DND-41 (cell line): Measurements from ENCODE around the gene PNCK.

Source experiments
- ATAC-seq: fragments of 200-7000 bp; cut with Tn5 transposase; 3 replicates; pipeline ENCODE4 v1.9.1; 2021; ENCODE audit warnings: low read depth; ENCODE audit not compliant: insufficient read depth
- DNase-seq: peaks from one replicate; pipeline ENCODE4 v3.0.0-alpha.2; 2020
- H2AFZ ChIP-seq: 2 replicates; pipeline ENCODE4 v1.6.0; 2012; ENCODE audit warnings: low read depth, low read length
- H3K27ac ChIP-seq: 2 replicates; pipeline ENCODE4 v1.5.1; 2012; ENCODE audit warnings: low read length, inconsistent platforms
- H3K27me3 ChIP-seq: fragments of 200-600 bp; sonication (generic); 2 replicates; pipeline ENCODE4 v1.6.0; 2012; ENCODE audit warnings: low read length, mild to moderate bottlenecking, inconsistent platforms; ENCODE audit not compliant: insufficient read depth, poor library complexity
- H3K36me3 ChIP-seq: 2 replicates; pipeline ENCODE4 v1.5.1; 2012; ENCODE audit warnings: low read length, inconsistent platforms; ENCODE audit not compliant: insufficient read depth
- H3K4me1 ChIP-seq: 2 replicates; pipeline ENCODE4 v1.5.1; 2012; ENCODE audit warnings: mild to moderate bottlenecking, low read length; ENCODE audit not compliant: insufficient read depth
- H3K4me2 ChIP-seq: 2 replicates; pipeline ENCODE4 v1.6.0; 2012; ENCODE audit warnings: mild to moderate bottlenecking, moderate library complexity, low read length, inconsistent platforms; ENCODE audit not compliant: insufficient read depth
- H3K4me3 ChIP-seq, 2 experiments: fragments of 200-600 bp in 1 of 2; shearing (Covaris generic) in 1 of 2; 2 replicates each; pipeline ENCODE4 v1.5.1; 2012 to 2016; ENCODE audit warnings: inconsistent platforms in 2 of 2, low read length in 2 of 2, mild to moderate bottlenecking in 2 of 2, low read depth in 1 of 2, moderate library complexity in 1 of 2
- H3K79me2 ChIP-seq: 2 replicates; pipeline ENCODE4 v1.6.0; 2012; ENCODE audit warnings: low read length, inconsistent platforms; ENCODE audit not compliant: insufficient read depth
- H3K9ac ChIP-seq: 2 replicates; pipeline ENCODE4 v1.6.0; 2012; ENCODE audit warnings: low read depth, mild to moderate bottlenecking, inconsistent platforms, low read length, moderate library complexity
- H3K9me3 ChIP-seq: 2 replicates; pipeline ENCODE4 v1.5.1; 2012; ENCODE audit warnings: low read length, moderate library complexity, mild to moderate bottlenecking, inconsistent platforms; ENCODE audit not compliant: insufficient read depth, severe bottlenecking
- H4K20me1 ChIP-seq: 2 replicates; pipeline ENCODE4 v1.6.0; 2012; ENCODE audit warnings: low read length; ENCODE audit not compliant: insufficient read depth
- CTCF ChIP-seq: IDR thresholded peaks from 2 replicates; pipeline ENCODE4 v1.5.1; 2012; ENCODE audit warnings: borderline replicate concordance, low read length, moderate library complexity, mild to moderate bottlenecking; ENCODE audit not compliant: poor library complexity, severe bottlenecking; ENCODE audit errors: extremely low read depth
- EZH2 ChIP-seq: IDR thresholded peaks from 3 replicates; pipeline ENCODE4 v1.6.1; 2012; ENCODE audit warnings: borderline replicate concordance, low read depth, mild to moderate bottlenecking, moderate library complexity, low read length, inconsistent platforms; ENCODE audit not compliant: severe bottlenecking

Gene PNCK

GRCh38 chrX:153636716-153637115 is 36.9 kb downstream of the PNCK start:
- H3K9me3 ChIP-seq = no peaks in the 10 kb centered on the region
- no peaks in the 10 kb centered on the region for H3K36me3 ChIP-seq
- H3K27me3 ChIP-seq = no peaks in the 10 kb centered on the region
- H4K20me1 ChIP-seq = no peaks in the 10 kb centered on the region
- no peak for TF ChIP-seq CTCF
- TF ChIP-seq EZH2 = no peak
- H2AFZ ChIP-seq = no peak overlapping the region
- H3K4me2 ChIP-seq = no peak overlapping the region
- H3K9ac ChIP-seq = no peak overlapping the region
- ATAC-seq (no peak), DNase-seq (no peak)
- no peak overlapping the region for H3K4me3 ChIP-seq
- H3K4me1 ChIP-seq = no peaks in the 10 kb centered on the region
- no peak overlapping the region for H3K27ac ChIP-seq
- H3K79me2 ChIP-seq = no peaks in the 10 kb centered on the region

GRCh38 chrX:153635788-153636668 is 37.6 kb downstream of the PNCK start:
- Histone ChIP-seq H4K20me1 (no peaks in the 10 kb centered on the region), H3K36me3 (no peaks in the 10 kb centered on the region), H3K9me3 (no peaks in the 10 kb centered on the region), H3K79me2 (no peaks in the 10 kb centered on the region), H3K9ac (no peak overlapping the region), H3K27ac (no peak overlapping the region), H2AFZ (no peak overlapping the region), H3K27me3 (no peaks in the 10 kb centered on the region), H3K4me1 (no peaks in the 10 kb centered on the region), H3K4me2 (no peak overlapping the region), H3K4me3 (no peak overlapping the region)
- TF ChIP-seq EZH2 (no peak), CTCF (peak; percentile 50)
- DNase-seq = peak; percentile 33
- peak; percentile 70 for ATAC-seq

- H3K79me2 ChIP-seq = no peaks in the 10 kb centered on the region
- no peak overlapping the region for H3K9ac ChIP-seq
- H3K27ac ChIP-seq = no peak overlapping the region
- no peak for TF ChIP-seq EZH2
- TF ChIP-seq CTCF = no peak
- ATAC-seq (no peak), DNase-seq (no peak)
- H3K4me1 ChIP-seq = no peaks in the 10 kb centered on the region
- no peak overlapping the region for H3K4me2 ChIP-seq
- H3K36me3 ChIP-seq = no peaks in the 10 kb centered on the region
- H3K4me3 ChIP-seq = no peak overlapping the region
- H3K9me3 ChIP-seq = no peaks in the 10 kb centered on the region
- H4K20me1 ChIP-seq = no peaks in the 10 kb centered on the region
- H3K27me3 ChIP-seq = no peaks in the 10 kb centered on the region
- no peak overlapping the region for H2AFZ ChIP-seq
These were observed 38.2 kb downstream of the PNCK start for GRCh38 chrX:153635388-153635787.
